Coronary artery (tissue), 2 donors: ENCODE results near the gene HBS1L.
A peak's percentile ranks its signal among the peaks of the same experiment; 100 is the strongest.

ENCODE experiments used
- DNase-seq: peaks from one replicate; pipeline ENCODE4 v3.0.0-alpha.2; 2017; ENCODE audit warnings: low spot score
- H3K27ac ChIP-seq, 2 donors: fragments of 200-600 bp; sonication (generic); one replicate each; pipeline ENCODE4 v1.5.1; 2016 to 2019
- H3K4me3 ChIP-seq: fragments of 200-600 bp; sonication (generic); 2 replicates; pipeline ENCODE4 v1.5.1; 2016; ENCODE audit warnings: mild to moderate bottlenecking, moderate library complexity
- CTCF ChIP-seq: fragments of 200-600 bp; sonication (generic); IDR thresholded peaks from one replicate; pipeline ENCODE4 v1.5.1; 2019; ENCODE audit warnings: antibody characterized with exemption

The HBS1L gene

GRCh38 chr6:135054569-135055498, at the start of gene HBS1L:
Gene HBS1L, minus strand, starts transcription at chr6:135054822. Its CDS starts 131 bp downstream, at chr6:135054691.
- no peak for TF ChIP-seq CTCF
- DNase-seq: peak; percentile 96
- Histone ChIP-seq H3K4me3 (peak within 1 kb of the TSS; percentile 74), H3K27ac (peak within 1 kb of the TSS; percentile 85 to 87)

- no peak overlapping the region for H3K27ac ChIP-seq
- no peak for TF ChIP-seq CTCF
- H3K4me3 ChIP-seq: no peak overlapping the region
- DNase-seq: no peak
Observed at GRCh38 chr6:135104199-135104598, 49.6 kb upstream of the HBS1L start.

- no peak for DNase-seq
- H3K27ac ChIP-seq: no peak overlapping the region
- H3K4me3 ChIP-seq: no peak overlapping the region
- no peak for TF ChIP-seq CTCF
Observed at GRCh38 chr6:135102191-135102590, 47.6 kb upstream of the HBS1L start.

GRCh38 chr6:135097172-135097571, 42.5 kb upstream of the HBS1L start:
- TF ChIP-seq CTCF: no peak
- H3K27ac ChIP-seq: no peak overlapping the region
- no peak overlapping the region for H3K4me3 ChIP-seq
- DNase-seq: no peak

- DNase-seq: no peak
- H3K4me3 ChIP-seq: no peak overlapping the region
- H3K27ac ChIP-seq: no peak overlapping the region
- TF ChIP-seq CTCF: no peak
Observed at GRCh38 chr6:135096403-135097130, 41.9 kb upstream of the HBS1L start.

- Histone ChIP-seq H3K27ac (no peak overlapping the region), H3K4me3 (no peak overlapping the region)
- DNase-seq: no peak
- TF ChIP-seq CTCF: no peak
Observed at GRCh38 chr6:135095716-135096115, 41.1 kb upstream of the HBS1L start.
